CD4-positive, alpha-beta T cell (primary cell): Measurements from ENCODE around the gene PPIB. TPM values are rescaled to one million over a fixed set of nuclear protein-coding genes. Genes with fewer than 3 reads are reported as not detected.

Experiments used
- ATAC-seq: fragments of 200-7000 bp; cut with Tn5 transposase; one replicate; pipeline ENCODE4 v1.10.0; 2022; ENCODE audit warnings: mild to moderate bottlenecking; ENCODE audit not compliant: poor library complexity
- CTCF ChIA-PET: fragments of 350-600 bp; sonication (Branson Sonifier 250); formaldehyde crosslinking; loops from one replicate; lab custom pipeline; 2021; ENCODE audit warnings: antibody characterized with exemption, inconsistent platforms; lab: Charles Lee
- POLR2A ChIA-PET: fragments of 350-600 bp; sonication (Branson Sonifier 250); formaldehyde crosslinking; loops from one replicate; lab custom pipeline; 2021; ENCODE audit warnings: antibody characterized with exemption, inconsistent platforms; lab: Charles Lee
- DNase-seq, 14 experiments: peaks; one replicate each; pipeline ENCODE4 v3.0.0-alpha.2; 2013 to 2020; ENCODE audit warnings: mixed read lengths in 2 of 14
- H3K27ac ChIP-seq, 2 donors: one replicate each; pipeline versions ENCODE4 v1.5.1 to v1.7.0; 2013; ENCODE audit warnings: low read length in 2 of 2, low read depth in 1 of 2, mild to moderate bottlenecking in 1 of 2
- H3K27me3 ChIP-seq, 2 experiments: 1 replicate in 1 of 2; 2 replicates in 1 of 2; pipeline versions ENCODE4 v1.6.1 to v1.7.0; 2013; ENCODE audit warnings: low read length in 2 of 2, control low read depth in 1 of 2, mild to moderate bottlenecking in 1 of 2, moderate library complexity in 1 of 2; ENCODE audit not compliant: insufficient read depth in 2 of 2, control insufficient read depth in 1 of 2
- H3K36me3 ChIP-seq: one replicate; pipeline ENCODE4 v1.6.1; 2013; ENCODE audit warnings: low read length, control low read depth; ENCODE audit not compliant: insufficient read depth
- H3K4me1 ChIP-seq: one replicate; pipeline ENCODE4 v1.6.1; 2013; ENCODE audit warnings: low read length, control low read depth; ENCODE audit not compliant: insufficient read depth
- H3K4me3 ChIP-seq: one replicate; pipeline ENCODE4 v1.5.1; 2013; ENCODE audit warnings: mild to moderate bottlenecking, low read length, moderate library complexity
- H3K9me3 ChIP-seq, 2 experiments: 1 replicate in 1 of 2; 2 replicates in 1 of 2; pipeline versions ENCODE4 v1.6.1 to v1.7.0; 2013; ENCODE audit warnings: low read length in 2 of 2, mild to moderate bottlenecking in 2 of 2, control low read depth in 1 of 2, moderate library complexity in 1 of 2; ENCODE audit not compliant: control insufficient read depth in 1 of 2, insufficient read depth in 1 of 2
- H3K27ac Mint-ChIP-seq: one replicate; pipeline ENCODE4 v1.8.0; 2020; ENCODE audit warnings: mixed read lengths
- H3K27me3 Mint-ChIP-seq: one replicate; pipeline ENCODE4 v1.8.0; 2021; ENCODE audit warnings: mixed read lengths
- H3K36me3 Mint-ChIP-seq: one replicate; pipeline ENCODE4 v1.8.0; 2021; ENCODE audit warnings: low read depth, mixed read lengths
- H3K4me1 Mint-ChIP-seq: one replicate; pipeline ENCODE4 v1.8.0; 2021; ENCODE audit warnings: low read depth, mixed read lengths
- H3K4me3 Mint-ChIP-seq: one replicate; pipeline ENCODE4 v1.8.0; 2020; ENCODE audit warnings: mild to moderate bottlenecking, mixed read lengths
- H3K9me3 Mint-ChIP-seq: one replicate; pipeline ENCODE4 v1.8.0; 2020; ENCODE audit warnings: mixed read lengths
- CTCF ChIP-seq: fragments of 200-600 bp; IDR thresholded peaks from one replicate; pipeline ENCODE4 v1.8.0; 2022; ENCODE audit warnings: antibody characterized with exemption, mild to moderate bottlenecking
- intact Hi-C, 2 experiments: fragments of 100-400 bp; cut with DNase I in 1 of 2; cut with micrococcal nuclease in 1 of 2; formaldehyde crosslinking; loops; one replicate each; pipeline versions ENCODE4 v1.15.1 to v1.9.0; 2023 to 2025; cut with DNase I, micrococcal nuclease
- total RNA-seq, 174 experiments: library from RNA in 2 of 174; stranded (reverse) in 2 of 174; gene quantifications; one replicate each; pipeline ENCODE4 v1.2.3 and lab custom pipeline; 2021 to 2026

PPIB gene
- total RNA-seq, 2 experiments from 2014 or later: 167 to 169 TPM

GRCh38 chr15:64117759-64118487 lies 44.9 kb downstream of the PPIB start:
- Histone ChIP-seq H3K4me1 (no peaks in the 10 kb centered on the region), H3K4me3 (no peak overlapping the region), H3K27ac (no peak overlapping the region), H3K9me3 (no peaks in the 10 kb centered on the region), H3K36me3 (peaks cover 94% of the 10 kb centered on the region), H3K27me3 (no peaks in the 10 kb centered on the region)
- Mint-ChIP-seq H3K36me3 (peaks cover 93% of the 10 kb centered on the region), H3K4me3 (no peak overlapping the region), H3K4me1 (peaks cover 3% of the 10 kb centered on the region), H3K27me3 (no peaks in the 10 kb centered on the region), H3K9me3 (no peaks in the 10 kb centered on the region), H3K27ac (no peak overlapping the region)
- CTCF ChIA-PET: no interaction called here
- POLR2A ChIA-PET: no interaction called here
- DNase-seq (no peak), ATAC-seq (no peak)
- TF ChIP-seq CTCF: no peak
- intact Hi-C loops: no loop called here

- no peaks in the 10 kb centered on the region for H3K27me3 ChIP-seq
- no peak for TF ChIP-seq CTCF
- ATAC-seq: no peak
- no peak for DNase-seq
- peaks cover 55% of the 10 kb centered on the region for H3K36me3 ChIP-seq
- H3K27me3 Mint-ChIP-seq: no peaks in the 10 kb centered on the region
- peaks cover 69% of the 10 kb centered on the region for H3K36me3 Mint-ChIP-seq
- H3K4me3 Mint-ChIP-seq: no peak overlapping the region
- ChIA-PET POLR2A (no interaction called here), CTCF (interaction anchor here (0.5 to 1.1 kb wide), 2 partner anchors 11 to 653 kb away, joined by 3 read pairs; no protein-coding TSS in a partner anchor)
- no peak overlapping the region for H3K4me3 ChIP-seq
- H3K27ac Mint-ChIP-seq: no peak overlapping the region
- no peaks in the 10 kb centered on the region for H3K9me3 ChIP-seq
- no peaks in the 10 kb centered on the region for H3K9me3 Mint-ChIP-seq
- peaks cover 45% of the 10 kb centered on the region for H3K4me1 Mint-ChIP-seq
- peaks cover 8% of the 10 kb centered on the region for H3K4me1 ChIP-seq
- intact Hi-C loops: no loop called here
- H3K27ac ChIP-seq: no peak overlapping the region
These were observed 49.9 kb downstream of the PPIB start for GRCh38 chr15:64112904-64113303.

GRCh38 chr15:64112073-64112772 lies 50.6 kb downstream of the PPIB start:
- Histone ChIP-seq H3K4me1 (peaks cover 8% of the 10 kb centered on the region), H3K36me3 (peaks cover 48% of the 10 kb centered on the region), H3K9me3 (no peaks in the 10 kb centered on the region), H3K27me3 (no peaks in the 10 kb centered on the region), H3K4me3 (no peak overlapping the region), H3K27ac (no peak overlapping the region)
- ChIA-PET POLR2A (no interaction called here), CTCF (interaction anchor here (0.5 to 1.4 kb wide), 3 partner anchors 19 to 653 kb away, joined by 3 to 5 read pairs (median 3); no protein-coding TSS in a partner anchor)
- H3K9me3 Mint-ChIP-seq: no peaks in the 10 kb centered on the region
- peaks cover 66% of the 10 kb centered on the region for H3K36me3 Mint-ChIP-seq
- TF ChIP-seq CTCF: no peak
- no peak overlapping the region for H3K4me3 Mint-ChIP-seq
- H3K27me3 Mint-ChIP-seq: no peaks in the 10 kb centered on the region
- no peak overlapping the region for H3K27ac Mint-ChIP-seq
- ATAC-seq (no peak), DNase-seq (no peak)
- intact Hi-C loops: no loop called here
- peaks cover 50% of the 10 kb centered on the region for H3K4me1 Mint-ChIP-seq
